ENCODE data around the gene PTPRB. TPM values are rescaled to one million over a fixed set of nuclear protein-coding genes. Genes with fewer than 3 reads are reported as not detected.

The PTPRB gene
- total and polyA plus RNA-seq, 2 of the 8 experiments (the other 6 are each of a cell fraction or from before 2014, with no cell fraction given): 0.36 to 0.58 TPM

GRCh38 chr12:70619471-70620152 lies 17.6 kb downstream of the PTPRB start:
- no peaks in the 10 kb centered on the region; the same call in 1 of the 2 replicates for H3K23me2 ChIP-seq (ENCODE audit: low read depth, low read length)
- 94% methylated on average over 5 of the region's 5 CpGs; no CpG with 5 or more reads in 1 of the 2 experiments for WGBS, 2 experiments (ENCODE audit: extremely low coverage in 1 of 2, insufficient coverage in 1 of 2, insufficient read length in 1 of 2, insufficient replicate concordance in 2 of 2, low coverage in 1 of 2, low lambda C conversion rate in 2 of 2, missing lambda C conversion rate in 1 of 2)
- H3K18ac ChIP-seq (ENCODE audit: extremely low read depth, low read length): no peak overlapping the region
- H3K4me3 ChIP-seq (ENCODE audit: extremely low read depth in 1 of 4, insufficient read depth in 2 of 4, low read depth in 3 of 4, low read length in 4 of 4): no peak overlapping the region
- H3K27me3 ChIP-seq (replicated peaks in 1 of 4; ENCODE audit: control insufficient read depth in 3 of 4, extremely low read depth in 1 of 4, insufficient read depth in 3 of 4, low read length in 3 of 4): no peaks in the 10 kb centered on the region
- H3K4ac ChIP-seq (replicated peaks; ENCODE audit: insufficient read length, low read depth, low read length): no peak overlapping the region
- H3K9ac ChIP-seq (replicated peaks in 1 of 4; ENCODE audit: extremely low read depth in 1 of 4, low read depth in 3 of 4, low read length in 3 of 4): no peak overlapping the region
- FAIRE-seq (no peak), DNase-seq (ENCODE audit: low read depth in 1 of 2, low spot score in 2 of 2) (no peak)
- no peak overlapping the region for H2AK5ac ChIP-seq (ENCODE audit: low read depth, low read length)
- TF ChIP-seq KDM4A (IDR thresholded peaks at IDR 0.05; ENCODE audit: low read depth, low read length, severe bottlenecking): no peak
- TF ChIP-seq FOSL1 (IDR thresholded peaks at IDR 0.05; ENCODE audit: insufficient read depth, low read depth, low read length): no peak
- TF ChIP-seq POLR2AphosphoS5 (IDR thresholded peaks at IDR 0.05; ENCODE audit: low read depth, low read length): no peak
- no peak for TF ChIP-seq SUZ12 (IDR thresholded peaks at IDR 0.05; ENCODE audit: low read length)
- no peaks in the 10 kb centered on the region for H3K9me3 ChIP-seq (ENCODE audit: insufficient read depth in 2 of 2, low read depth in 1 of 2, low read length in 1 of 2)
- POLR2A ChIA-PET (ENCODE audit: partially characterized antibody): interaction anchor here (0.6 kb wide), 1 partner anchor 12 kb away, joined by 3 read pairs; no protein-coding TSS in a partner anchor
- H4K20me1 ChIP-seq (replicated peaks in 1 of 2; ENCODE audit: control insufficient read depth in 1 of 2, insufficient read depth in 2 of 2, low read length in 2 of 2): no peaks in the 10 kb centered on the region
- no peak overlapping the region for H3K27ac ChIP-seq (ENCODE audit: low read depth, low read length)
- no peak overlapping the region for H2BK12ac ChIP-seq (ENCODE audit: low read depth, low read length)
- no peak overlapping the region for H3K56ac ChIP-seq (replicated peaks; ENCODE audit: insufficient read length, low read depth, low read length)
- no peaks in the 10 kb centered on the region; a peak in 1 of 7 replicates for H3K4me1 ChIP-seq (replicated peaks in 1 of 4; ENCODE audit: control insufficient read depth in 3 of 4, insufficient read depth in 4 of 4, low read length in 3 of 4)
- H4K91ac ChIP-seq (replicated peaks; ENCODE audit: insufficient read length, low read length): no peak overlapping the region
- no peak overlapping the region for H3K23ac ChIP-seq (ENCODE audit: insufficient read length)
- H2BK20ac ChIP-seq (ENCODE audit: low read length): no peak overlapping the region
- H4K8ac ChIP-seq (ENCODE audit: extremely low read depth, insufficient read depth, low read length): no peak overlapping the region
- CTCF ChIA-PET (ENCODE audit: partially characterized antibody): interaction anchor here (0.6 to 1.8 kb wide), 3 partner anchors 10 to 719 kb away, joined by 3 to 8 read pairs (median 3); no protein-coding TSS in a partner anchor
- H2BK5ac ChIP-seq (ENCODE audit: low read depth, low read length): no peak overlapping the region
- H2BK120ac ChIP-seq (replicated peaks; ENCODE audit: low read depth, low read length): no peak overlapping the region
- no peak overlapping the region for H3K14ac ChIP-seq (ENCODE audit: insufficient read length)
- no peak overlapping the region for H3K4me2 ChIP-seq (ENCODE audit: insufficient read depth in 1 of 2, low read depth in 2 of 2, low read length in 2 of 2)
- H4K5ac ChIP-seq (ENCODE audit: insufficient read length, low read depth, low read length): no peak overlapping the region
- H3K36me3 ChIP-seq (ENCODE audit: control insufficient read depth in 2 of 4, insufficient read depth in 4 of 4, low read length in 3 of 4): no peaks in the 10 kb centered on the region
- no peak overlapping the region for H2AFZ ChIP-seq (ENCODE audit: low read length)
- no peak overlapping the region for H2BK15ac ChIP-seq (ENCODE audit: low read length)
- H3K79me2 ChIP-seq (ENCODE audit: control insufficient read depth in 1 of 2, insufficient read depth in 2 of 2, low read length in 2 of 2): no peaks in the 10 kb centered on the region
- H3K79me1 ChIP-seq (ENCODE audit: low read depth, low read length): no peaks in the 10 kb centered on the region

Measured in H1 (cell line).